ENCODE measurements around the gene TMEM147.

DNA sequence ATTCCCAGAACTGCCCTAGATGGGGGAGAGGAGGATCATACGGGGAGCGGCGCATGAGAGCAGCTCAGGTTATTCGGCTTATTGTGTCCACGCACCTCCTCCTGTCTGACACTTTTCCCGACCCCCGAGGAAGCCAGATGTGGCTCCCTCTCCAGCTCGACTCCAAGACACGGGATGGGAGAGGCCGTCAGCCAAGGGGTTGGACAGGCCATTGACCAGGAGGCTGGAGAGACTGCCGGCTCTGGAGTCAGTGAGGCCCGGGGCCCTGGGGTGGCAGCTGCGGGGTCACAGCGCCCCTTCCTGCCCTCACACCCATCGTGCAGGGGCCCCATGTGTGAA lies 34.8 kb upstream of the TMEM147 start:
- TF ChIP-seq, protein P1, sequence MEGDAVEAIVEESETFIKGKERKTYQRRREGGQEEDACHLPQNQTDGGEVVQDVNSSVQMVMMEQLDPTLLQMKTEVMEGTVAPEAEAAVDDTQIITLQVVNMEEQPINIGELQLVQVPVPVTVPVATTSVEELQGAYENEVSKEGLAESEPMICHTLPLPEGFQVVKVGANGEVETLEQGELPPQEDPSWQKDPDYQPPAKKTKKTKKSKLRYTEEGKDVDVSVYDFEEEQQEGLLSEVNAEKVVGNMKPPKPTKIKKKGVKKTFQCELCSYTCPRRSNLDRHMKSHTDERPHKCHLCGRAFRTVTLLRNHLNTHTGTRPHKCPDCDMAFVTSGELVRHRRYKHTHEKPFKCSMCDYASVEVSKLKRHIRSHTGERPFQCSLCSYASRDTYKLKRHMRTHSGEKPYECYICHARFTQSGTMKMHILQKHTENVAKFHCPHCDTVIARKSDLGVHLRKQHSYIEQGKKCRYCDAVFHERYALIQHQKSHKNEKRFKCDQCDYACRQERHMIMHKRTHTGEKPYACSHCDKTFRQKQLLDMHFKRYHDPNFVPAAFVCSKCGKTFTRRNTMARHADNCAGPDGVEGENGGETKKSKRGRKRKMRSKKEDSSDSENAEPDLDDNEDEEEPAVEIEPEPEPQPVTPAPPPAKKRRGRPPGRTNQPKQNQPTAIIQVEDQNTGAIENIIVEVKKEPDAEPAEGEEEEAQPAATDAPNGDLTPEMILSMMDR (IDR thresholded peaks at IDR 0.05): no peak
- no peak for TF ChIP-seq POLR2A (IDR thresholded peaks at IDR 0.05)

All from uterus (tissue), 2 donors.